Activated CD4-positive, alpha-beta T cell treated with anti-CD3 and anti-CD28 coated beads for 1 hour (primary cell): Measurements from ENCODE around the gene ID3.
A peak's percentile ranks its signal among the peaks of the same experiment; 100 is the strongest.
"Not testable (repeated sequence)": the region's sequence is repeated elsewhere in the genome, so short reads cannot be mapped to it uniquely, and the experiment has no call there.

Source experiments
- DNase-seq: peaks from one replicate; pipeline ENCODE4 v3.0.0-alpha.2; 2020

Gene ID3

GRCh38 chr1:23546897-23547584 is 12.3 kb downstream of the ID3 start:
- DNase-seq, result no peak

DNA sequence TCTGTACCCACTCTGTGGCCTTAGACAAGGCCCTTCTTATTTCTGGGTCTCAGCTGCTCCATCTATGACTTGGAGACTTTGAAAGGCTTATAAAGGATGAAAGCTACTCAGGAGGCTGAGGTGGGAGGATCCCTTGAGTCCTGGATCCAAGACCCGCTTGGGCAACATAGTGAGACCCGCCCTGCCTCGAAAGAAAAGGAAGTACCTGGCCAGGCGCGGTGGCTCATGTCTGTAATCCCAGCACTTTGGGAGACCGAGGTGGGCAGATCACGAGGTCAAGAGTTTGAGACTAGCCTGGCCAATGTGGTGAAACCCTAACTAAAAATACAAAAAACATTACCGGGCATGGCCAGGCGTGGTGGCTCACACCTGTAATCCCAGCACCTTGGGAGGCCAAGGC is 13.4 kb downstream of the ID3 start:
- no peak for DNase-seq

DNA sequence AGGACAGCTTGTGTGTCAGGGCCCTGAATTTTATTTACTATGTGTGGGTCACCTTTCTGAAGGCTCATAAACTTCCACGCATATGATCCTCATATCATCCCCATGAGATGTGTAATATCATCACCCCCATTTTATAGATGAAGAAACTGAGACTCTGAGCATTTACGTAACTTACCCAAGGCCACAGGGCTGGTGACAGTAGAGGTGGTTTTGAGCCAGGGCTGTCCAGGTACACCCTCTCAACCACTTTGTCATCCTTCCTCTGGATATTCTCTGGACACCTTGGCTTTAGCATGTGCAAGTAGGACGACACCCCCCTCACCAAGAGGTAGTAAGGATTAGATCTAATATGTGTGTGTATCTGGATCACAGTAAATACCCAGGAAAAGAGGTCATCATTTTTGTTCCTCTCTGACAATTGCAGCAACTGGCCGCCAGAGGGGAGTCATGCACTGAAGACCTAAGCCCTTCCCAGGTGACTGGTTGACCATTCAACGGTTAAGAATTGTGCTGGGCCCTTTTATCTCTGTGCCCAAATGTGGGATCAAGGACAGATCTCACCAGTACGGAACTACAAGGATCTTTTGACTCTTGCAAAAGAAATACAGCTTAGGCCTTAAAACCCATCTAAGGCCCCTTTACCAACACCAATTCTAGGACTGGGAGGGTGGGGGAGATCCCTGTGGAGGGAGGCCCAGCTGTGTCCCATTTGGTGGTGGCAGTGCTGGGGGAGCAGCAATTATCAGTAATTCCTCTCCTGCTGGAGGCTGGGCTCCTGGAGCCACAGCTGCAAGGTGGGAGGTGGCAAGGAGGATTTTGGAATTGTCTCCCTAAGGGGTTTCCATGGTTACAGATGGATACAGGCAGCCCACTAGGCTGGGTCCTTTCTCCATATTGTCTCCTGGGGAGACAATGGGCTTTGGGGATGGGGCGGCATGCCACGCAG is 14.6 kb downstream of the ID3 start:
- peak; percentile 58 for DNase-seq

- DNase-seq, result no peak
Measured at GRCh38 chr1:23543707-23544443, 15.4 kb downstream of the ID3 start.

DNA sequence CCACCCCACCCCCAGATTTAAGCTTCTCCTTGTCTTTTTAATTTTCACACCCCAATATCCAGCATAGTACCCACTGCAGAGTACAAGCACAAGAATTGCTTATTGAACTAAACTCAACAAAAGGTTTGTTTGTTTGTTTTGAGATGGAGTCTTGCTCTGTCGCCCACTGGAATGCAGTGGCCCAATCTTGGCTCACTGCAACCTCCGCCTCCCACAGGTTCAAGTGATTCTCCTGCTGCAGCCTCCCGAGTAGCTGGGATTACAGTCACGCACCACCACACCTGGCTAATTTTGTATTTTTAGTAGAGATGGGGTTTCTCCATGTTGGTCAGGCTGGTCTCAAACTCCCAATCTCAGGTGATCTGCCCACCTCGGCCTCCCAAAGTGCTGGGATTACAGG is 16.4 kb downstream of the ID3 start:
- DNase-seq, result not testable (repeated sequence)

DNA sequence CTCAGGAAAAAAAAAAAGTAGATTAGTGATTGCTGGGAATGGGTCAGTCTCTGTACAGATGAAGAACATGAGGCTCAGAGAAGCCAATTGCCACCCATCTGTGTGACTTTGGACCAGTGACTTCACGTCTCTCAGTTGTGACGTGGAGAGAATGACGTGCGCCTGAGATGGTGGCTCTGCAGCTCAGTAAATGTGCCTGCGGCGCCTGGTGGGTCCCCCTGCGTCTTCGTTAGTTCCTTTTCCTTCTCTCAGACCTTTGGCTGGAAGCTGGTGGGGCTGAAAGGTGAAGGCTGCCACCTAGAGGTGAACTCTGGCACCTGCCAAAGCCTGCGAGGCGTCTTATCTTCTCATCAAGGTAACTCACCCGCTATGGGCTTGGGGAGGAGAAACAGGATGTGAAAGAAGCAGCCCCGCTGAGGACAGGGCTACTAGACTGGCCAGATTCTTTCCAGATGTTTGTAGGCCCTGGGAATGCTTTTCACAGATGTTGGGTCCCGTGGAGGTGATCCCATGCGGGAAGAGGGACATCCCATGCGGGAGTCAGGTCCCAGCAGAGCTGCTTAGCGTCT is 19.5 kb downstream of the ID3 start:
- peak; percentile 87 for DNase-seq

GRCh38 chr1:23537296-23537973 is 21.9 kb downstream of the ID3 start:
- no peak for DNase-seq

DNA sequence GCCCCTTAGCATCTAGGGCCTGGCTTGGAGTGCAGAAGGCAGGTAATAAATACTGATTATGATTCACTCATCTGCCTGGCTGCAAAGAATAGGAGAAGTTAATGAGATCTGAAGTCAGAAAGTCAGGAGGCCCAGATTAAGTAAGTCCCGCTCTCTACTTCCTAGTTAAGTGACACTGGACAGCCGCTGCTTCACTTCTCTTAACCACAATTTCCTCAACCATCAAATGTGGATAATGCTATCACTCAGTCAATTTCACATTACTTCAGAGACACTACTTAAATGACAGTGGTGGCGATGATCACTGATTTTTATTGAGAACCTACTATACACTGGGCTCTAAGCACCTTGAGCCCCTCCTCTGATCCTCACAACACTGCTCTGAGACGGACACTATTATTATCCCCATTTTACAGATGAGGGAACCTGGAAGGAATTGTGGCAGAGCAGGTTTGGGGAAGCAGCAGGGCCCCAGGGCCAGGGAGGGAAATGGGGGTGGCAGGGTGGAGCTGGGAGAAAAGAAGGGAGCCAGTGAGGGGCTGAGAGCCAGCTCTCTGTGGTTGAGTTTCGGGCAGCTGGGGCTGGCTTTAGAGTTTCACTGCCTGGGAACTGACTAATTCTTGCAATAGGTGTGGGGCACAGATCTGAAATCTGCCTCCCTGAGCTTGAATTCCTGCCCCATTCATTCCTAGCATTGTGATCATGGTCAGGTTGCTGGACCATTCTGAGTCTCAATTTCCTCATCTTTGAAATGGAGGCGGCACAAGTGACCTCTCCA is 25.9 kb downstream of the ID3 start:
- DNase-seq, result no peak

- DNase-seq, result no peak
Measured at GRCh38 chr1:23531562-23532094, 27.7 kb downstream of the ID3 start.

DNA sequence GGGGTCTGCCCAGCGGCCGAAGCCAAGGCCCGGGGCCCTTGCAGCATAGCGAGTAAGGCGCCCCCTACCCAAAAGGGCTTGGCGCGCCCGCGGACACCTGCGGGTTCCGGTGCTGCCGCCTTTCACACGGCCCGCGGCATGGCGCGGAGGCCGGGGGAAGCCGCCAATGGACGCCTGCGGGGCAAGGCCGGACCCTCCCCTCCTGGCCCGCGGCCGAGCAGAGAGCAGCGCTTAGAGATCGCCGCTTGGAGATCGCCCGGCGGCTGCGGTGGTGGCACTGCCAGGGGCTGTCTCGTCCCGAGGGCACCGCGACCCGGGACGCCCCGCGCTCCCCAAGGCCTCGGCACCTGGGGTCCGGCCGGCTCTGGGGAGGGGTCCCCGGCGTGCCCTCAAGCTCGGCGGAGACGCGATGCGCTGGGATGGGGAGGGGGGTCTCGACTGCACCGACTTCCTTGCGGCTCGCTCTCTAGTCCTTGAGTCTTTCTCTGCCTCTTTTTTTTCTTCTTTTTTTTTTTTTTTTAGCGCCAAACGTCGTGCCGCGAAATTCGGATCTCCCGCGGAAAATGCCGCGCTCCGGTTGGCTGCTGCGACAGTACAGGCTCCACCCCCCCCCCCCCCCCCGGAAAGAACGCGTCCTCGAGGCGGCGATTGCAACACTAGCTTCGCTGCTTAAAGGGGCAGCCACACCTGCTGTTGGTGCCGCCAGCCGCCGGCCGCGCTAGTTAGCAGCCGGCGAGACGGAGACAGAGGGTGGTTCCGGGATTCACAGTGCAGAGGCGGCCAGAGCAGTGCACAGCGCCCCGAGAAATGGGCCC is 28.3 kb downstream of the ID3 start, which contains the start of gene E2F2:
Gene E2F2, minus strand, starts transcription at position 487 of the 815 bp plus-strand sequence. Its CDS starts 440 bp downstream, at position 47.
- DNase-seq, result peak; percentile 68

DNA sequence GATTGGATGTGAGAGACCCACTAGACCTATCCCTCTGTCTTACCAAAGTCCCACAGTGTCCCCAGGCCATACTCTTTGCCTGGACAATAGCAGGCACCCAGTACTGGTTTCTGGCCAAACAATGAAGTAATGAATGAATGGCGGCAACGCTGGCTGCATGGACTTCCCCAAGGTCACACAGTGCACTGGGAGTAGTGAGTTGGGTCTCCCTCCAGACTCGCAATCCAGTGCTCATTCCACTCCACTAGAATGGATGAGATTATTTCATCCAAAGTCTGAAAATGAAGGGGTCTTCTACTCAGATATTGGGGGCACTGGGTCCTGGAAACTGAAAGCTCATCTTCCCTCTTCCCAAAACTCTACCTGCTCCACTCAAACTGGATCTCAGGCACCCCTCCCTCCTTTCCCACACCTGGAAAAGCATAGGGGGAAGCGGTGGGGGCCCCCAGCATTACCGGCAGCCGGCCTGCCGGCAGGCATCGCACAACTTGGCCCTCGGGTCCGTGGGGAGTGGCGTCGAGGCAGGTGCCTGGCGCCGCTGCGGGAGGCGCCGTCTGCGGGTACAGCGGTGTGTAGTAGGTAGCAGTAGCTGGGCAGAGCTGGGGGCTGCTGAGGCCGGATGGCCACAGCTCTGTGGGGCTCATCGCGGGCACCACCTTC is 29.1 kb downstream of the ID3 start:
- no peak for DNase-seq

DNA sequence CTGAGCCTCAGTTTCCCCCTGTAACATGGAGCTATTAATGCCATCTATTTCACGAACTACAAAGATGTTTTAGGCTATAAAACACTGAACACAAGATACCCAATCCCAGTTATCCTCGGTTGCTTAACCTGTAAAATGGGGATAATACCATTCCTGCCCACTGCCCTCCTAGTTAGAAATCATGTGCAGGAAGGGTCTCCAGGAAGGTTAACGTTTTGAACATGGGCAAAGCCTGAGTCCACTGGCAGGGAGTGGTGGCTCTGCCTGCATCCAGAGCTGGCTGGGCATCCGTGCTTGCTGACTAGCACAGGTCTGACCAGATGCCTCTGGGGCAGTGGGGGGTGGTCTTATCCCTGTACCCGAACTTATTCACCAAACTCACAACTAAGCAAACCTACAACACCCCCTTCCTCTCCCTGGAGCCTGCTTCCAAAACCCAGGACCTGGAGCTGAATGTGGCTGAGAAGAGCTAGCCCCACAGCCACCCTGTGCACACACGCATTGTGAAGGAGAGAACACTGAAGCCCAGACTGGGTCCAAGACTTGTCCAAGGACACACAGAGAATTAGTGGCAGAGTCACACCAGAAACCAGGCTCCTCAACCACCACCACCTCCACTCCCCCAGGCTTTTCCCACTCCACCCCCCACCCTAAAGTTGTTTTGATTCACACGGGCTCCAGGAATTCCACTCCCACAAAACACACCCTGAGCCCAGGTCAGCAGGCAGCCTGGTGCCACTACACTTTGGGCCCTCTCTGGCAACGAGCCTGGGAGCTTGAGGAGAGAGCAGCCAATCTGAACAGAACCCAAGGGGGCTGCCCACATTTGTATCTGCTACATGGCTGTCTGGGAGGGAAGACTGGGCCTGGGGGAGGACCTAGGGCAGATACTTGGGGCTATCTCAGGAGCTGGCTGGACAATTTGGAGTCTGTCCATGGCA is 29.9 kb downstream of the ID3 start:
- DNase-seq, result no peak

DNA sequence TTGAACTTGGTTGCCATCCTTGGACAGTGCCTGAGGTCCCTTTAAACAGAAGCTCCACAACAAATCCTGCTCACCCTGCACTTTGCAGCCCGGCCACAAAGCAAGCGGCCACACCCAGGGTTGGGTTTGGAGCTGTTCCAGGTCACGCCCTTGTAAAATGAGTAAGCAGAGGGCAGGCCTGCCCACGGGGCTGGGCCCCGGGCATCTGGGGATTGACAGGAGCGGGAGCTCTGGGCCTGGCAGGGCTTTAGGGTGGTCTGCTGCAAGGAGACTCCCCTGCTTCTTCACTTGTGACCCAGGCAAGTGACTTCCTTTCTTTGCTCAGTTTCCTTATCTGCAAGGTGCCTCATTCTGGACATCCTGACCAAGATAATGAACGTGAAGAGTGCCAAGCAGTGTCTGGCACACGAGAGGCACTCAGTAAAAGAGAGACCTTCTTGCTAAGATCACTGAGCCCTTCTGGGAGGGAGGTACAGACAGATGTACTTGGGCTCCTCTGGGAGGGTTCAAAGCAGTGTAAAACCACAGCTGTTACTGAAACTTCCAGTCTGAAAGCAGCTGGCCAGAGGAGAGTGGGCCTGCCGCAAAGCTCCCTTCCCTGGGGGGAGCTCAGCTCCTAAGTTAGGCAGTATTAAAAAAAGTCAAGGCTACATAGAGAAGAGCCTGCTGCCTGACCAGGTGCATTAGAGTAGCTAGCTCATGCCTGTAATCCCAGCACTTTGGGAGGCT is 30.9 kb downstream of the ID3 start:
- peak; percentile 58 for DNase-seq

GRCh38 chr1:23527900-23528249 is 31.4 kb downstream of the ID3 start:
- no peak for DNase-seq

- no peak for DNase-seq
Measured at GRCh38 chr1:23527366-23527765, 31.9 kb downstream of the ID3 start.

- no peak for DNase-seq
Measured at GRCh38 chr1:23526329-23527041, 32.8 kb downstream of the ID3 start.

GRCh38 chr1:23525558-23526250 is 33.6 kb downstream of the ID3 start:
- no peak for DNase-seq
